C4-2B (cell line): Measurements from ENCODE around the gene GPC5.

Experiments
- CTCF ChIP-seq: fragments of 450-650 bp; conservative IDR thresholded peaks from 2 replicates; pipeline ENCODE4 v1.5.1; 2017; ENCODE audit warnings: mild to moderate bottlenecking
- ZFX ChIP-seq: fragments of 450-650 bp; IDR thresholded peaks from 2 replicates; pipeline ENCODE4 v1.6.1; 2017

DNA sequence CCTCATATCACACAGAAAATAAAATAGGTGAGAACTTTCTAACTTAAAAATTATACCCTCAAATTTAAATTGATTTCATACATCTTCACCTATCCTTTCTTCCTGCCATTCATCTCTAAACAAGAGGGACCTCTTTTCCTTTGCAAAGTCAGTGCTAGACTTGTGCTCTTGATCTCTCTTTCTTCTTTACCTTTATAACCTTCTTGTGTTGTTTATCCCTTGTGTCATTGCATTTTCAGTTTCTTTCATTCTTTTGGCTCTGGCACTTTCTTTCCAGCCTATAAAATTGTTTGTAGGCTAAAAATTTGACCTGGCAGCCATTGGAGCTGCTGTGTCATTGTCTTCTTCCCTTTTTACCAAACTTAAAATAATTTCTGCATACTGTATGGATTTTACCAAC is 190.1 kb downstream of the GPC5 start:
- TF ChIP-seq CTCF (no peak), ZFX (no peak)
